Activated CD8-positive, alpha-beta memory T cell treated with anti-CD3 and anti-CD28 coated beads for 24 hours (primary cell): ENCODE data around the gene ARMC9.
A peak's percentile ranks its signal among the peaks of the same experiment; 100 is the strongest.
"Not testable (repeated sequence)": the region's sequence is repeated elsewhere in the genome, so short reads cannot be mapped to it uniquely, and the experiment has no call there.

ENCODE experiments used
- DNase-seq: peaks from one replicate; pipeline ENCODE4 v3.0.0-alpha.2; 2020

Gene ARMC9

DNA sequence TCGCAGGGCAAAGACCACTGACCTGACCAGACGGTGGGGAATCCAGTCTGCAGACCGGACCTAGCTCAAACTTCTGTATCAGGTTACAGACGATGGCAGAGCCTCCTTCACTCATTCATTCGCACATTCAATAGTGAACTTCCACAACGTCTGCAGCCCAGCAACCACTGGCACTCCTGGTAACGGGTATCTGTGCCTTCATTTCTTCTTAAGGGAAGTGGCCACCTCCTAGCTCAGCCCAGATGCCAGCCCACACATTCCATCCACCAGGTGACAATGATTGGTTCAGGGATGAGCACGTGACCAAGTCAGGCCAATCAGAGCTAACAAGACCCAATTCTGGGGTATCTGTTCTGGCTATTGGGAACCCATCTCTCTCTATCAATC, 15.9 kb upstream of the ARMC9 start:
- peak; percentile 44 for DNase-seq

DNA sequence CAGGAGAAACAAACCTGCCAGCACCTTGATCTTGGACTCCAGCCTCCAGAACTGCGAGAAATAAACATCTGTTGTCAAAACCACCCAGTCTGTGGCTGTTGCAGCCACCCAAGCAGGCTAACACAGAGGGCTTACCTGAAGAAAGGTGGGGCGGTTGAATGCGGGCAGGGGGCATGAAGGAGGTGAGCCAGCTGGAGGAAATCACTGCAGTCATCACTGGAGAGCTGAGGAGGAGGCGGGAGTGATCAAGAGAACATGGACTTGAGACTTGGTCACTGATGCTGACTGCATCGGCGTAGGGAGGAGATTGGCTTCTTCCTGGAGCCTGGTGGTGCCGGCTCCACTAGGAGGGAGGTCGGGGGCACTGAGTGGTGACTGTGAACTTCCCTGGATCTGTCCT, 14.6 kb upstream of the ARMC9 start:
- DNase-seq, result peak; percentile 47

- DNase-seq, result peak; percentile 26
These were observed 14.1 kb upstream of the ARMC9 start for GRCh38 chr2:231184319-231184718.

DNA sequence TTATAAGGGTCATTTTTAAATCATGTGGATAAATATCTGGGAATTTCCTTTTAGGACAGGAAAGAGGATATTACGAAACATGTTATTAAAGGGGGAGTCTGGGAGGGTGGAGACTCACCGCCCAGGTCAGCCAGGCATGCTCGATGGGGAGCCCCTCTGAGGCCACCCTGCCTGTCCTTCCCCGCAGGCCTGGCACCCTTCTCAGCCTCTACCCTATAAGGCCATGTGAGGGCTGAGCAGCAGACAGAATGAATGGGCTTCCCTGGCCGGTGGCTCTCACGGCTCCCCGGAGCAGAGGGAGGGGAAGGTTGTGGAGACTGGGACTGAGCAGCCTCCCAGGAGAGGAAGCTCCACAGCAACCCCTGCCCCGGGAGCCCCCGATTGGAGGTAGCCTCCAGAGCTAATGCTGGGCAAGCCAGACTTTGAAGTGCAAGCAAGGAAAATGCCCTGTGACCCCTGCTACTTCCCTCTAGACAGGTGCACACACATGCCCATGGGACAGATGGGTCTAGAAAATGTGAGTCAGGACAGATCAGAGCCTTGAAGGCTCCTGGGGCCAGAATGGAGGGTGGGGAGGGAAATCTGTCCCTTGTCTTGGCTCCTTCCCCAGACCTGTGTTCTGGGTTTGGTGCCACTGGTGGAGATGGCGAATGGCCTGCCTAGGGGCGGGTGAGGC, 13.2 kb upstream of the ARMC9 start:
- peak; percentile 50 for DNase-seq

GRCh38 chr2:231185886-231186285, 12.5 kb upstream of the ARMC9 start:
- no peak for DNase-seq

DNA sequence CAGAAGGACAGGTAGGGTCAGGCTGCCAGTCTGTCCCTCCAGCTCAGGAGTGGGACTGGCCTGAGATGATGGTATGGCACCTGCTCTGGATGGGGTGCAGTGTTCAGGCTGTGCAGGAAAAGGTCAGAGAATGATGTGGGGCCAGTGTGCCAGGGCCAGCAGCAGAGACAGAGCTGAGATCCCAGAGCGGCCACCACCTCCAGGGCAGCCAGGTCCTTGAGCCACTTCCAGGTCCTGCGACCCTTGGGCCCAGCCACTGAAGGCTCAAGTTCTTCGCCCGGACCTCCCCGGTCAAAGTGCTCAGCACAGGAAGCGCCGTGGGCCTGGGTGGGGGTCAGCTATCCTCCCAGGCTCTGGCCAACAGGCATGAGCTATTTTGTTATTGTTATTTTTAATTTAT, 12.1 kb upstream of the ARMC9 start:
- no peak for DNase-seq

DNA sequence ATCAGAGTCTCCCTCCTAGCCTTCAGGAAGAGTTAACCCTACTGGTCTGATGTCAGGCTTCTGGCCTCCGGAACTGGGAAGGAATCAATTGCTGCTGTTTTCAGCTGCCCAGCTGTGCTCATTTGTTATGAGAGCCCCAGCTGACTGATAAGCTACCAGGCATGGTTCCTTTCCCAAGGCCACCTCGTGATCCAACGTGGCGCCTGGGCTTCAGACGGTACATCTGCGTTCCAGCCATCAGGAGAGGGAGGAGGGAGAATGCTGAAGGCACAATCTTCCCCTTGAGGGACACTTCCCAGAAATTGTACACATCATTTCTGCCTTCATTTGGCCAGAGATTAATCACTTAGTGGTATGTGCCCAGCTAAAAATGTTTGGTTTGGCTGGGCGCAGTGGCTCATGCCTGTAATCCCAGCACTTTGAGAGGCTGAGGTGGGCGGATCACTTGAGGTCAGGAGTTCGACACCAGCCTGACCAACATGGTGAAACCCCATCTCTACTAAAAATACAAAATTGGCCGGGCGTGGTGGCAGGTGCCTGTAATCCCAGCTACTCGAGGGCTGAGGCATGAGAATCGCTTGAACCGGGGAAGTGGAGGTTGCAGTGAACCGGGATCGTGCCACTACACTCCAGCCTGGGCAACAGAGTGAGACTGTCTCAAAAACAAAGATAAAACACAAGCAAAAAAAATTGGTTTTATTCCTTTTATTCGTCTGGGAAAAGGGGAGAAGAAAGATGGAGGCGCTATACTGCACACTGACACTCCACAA, 10.5 kb upstream of the ARMC9 start:
- peak; percentile 21 for DNase-seq

GRCh38 chr2:231188506-231189170, 9.8 kb upstream of the ARMC9 start:
- peak; percentile 44 for DNase-seq

- no peak for DNase-seq
These were observed 9.3 kb upstream of the ARMC9 start for GRCh38 chr2:231189171-231189530.

- peak; percentile 51 for DNase-seq
These were observed 8.6 kb upstream of the ARMC9 start for GRCh38 chr2:231189571-231190495.

DNA sequence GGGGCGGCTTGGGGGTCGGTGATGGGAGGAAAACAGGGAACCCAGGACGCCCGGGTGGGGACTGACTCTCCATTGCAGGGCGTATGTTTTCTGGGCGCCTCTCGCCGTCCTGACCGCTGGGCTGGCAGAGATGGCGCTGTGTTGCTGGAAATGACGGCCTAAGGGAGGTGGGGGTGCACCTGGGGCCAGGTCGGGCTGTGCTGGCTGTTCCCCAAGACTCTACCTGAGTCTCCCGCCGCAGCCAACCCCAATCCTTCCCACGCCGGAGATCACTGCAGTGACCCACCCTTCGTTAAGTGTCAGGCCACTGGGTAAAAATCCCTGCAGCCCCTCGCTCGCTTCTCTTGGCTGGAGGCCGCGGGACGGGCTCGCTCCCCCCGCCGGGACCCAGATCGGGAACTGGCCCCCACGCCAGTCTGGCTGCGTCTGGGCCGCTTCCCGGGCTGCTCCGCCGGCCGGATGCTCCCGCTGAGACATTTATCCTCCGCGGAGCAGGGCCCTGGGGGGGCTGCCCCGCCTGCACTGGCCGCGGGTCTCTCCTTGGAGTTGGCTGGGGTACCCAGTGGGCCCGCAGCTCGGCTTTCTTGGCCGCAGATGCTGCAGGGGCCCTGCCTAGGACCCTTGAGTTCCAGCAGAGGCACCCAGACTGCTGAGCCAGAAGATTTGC, 7.8 kb upstream of the ARMC9 start:
- DNase-seq, result no peak

DNA sequence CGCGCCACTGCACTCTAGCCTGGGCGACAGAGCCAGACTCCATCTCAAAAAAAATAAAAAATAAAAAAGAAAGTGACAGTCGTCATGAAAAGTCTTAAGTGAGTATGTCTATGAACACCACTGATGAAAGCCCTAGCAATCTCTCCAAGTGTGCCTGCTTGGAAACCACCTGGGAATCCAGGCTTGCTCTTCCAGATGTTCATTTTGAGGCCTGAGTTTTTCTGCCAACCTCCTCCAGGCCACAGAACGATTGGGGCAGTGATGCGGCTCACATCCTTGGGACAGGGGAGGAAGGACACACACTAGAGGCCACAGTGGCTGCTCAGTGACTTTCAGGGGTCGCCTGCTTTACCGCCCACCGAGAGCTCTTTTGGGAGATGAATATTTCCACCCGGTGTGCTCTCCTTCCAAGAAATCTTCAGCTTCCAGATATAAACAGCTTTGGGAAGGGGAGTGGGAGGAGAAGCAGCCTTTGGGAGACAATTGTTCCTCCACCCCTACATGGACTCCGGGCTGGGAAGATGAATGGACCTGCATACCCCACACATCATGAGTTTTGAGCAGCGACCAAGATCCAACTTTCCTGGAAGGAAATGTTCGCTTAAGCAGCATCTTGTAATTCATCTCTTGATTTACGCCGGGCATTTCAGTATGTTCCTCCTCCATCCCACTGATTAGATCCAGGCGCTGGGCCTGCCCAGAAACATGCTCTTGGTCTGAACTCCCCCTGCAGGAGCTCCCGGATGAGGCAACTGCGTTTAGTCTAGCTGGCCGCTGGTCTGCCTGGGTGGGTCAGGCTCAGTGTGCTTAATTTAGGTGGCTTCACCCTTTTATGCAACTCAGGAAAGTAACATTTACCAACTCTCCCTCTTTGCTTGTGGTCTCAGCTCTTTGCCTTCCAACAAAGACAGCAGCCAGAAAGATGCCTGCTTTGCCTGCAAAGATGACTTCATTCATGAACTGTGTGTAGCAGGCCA, 6.2 kb upstream of the ARMC9 start:
- no peak for DNase-seq

DNA sequence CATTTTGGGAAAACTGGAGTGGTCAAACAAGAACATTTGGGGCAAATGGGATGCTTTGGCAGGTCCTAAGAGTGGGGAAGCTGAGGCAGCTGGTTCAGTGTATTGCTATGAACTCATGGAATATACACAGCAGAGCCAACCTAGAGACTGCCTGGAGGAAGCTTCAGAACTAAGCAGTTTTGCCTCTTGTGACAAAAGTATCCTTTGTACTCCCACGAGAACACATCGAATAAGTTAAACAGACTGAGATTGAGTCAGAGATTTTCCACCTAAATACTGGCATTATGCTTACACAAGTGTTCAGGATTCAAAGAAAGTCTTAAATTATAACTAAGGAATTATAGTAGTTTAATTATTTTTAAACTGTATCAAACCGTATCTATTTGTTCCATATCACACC, 5.2 kb upstream of the ARMC9 start:
- no peak for DNase-seq

GRCh38 chr2:231196592-231196991, 1.8 kb upstream of the ARMC9 start:
- DNase-seq, result no peak

DNA sequence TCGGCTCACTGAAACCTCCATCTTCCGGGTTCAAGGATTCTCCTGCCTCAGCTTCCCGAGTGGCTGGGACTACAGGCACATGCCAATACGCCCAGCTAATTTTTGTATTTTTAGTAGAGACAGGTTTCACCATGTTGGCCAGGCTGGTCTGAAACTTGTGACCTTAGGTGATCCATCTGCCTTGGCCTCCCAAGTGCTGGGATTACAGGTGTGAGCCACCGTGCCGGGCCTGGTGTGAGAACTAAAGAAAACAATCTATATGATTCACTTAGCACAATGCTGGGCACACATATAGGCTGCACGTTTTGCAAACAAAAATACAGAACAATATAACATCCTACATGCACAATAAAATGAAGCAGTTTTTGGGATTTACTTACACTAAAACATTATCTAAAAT, 1.2 kb upstream of the ARMC9 start:
- not testable (repeated sequence) for DNase-seq

DNA sequence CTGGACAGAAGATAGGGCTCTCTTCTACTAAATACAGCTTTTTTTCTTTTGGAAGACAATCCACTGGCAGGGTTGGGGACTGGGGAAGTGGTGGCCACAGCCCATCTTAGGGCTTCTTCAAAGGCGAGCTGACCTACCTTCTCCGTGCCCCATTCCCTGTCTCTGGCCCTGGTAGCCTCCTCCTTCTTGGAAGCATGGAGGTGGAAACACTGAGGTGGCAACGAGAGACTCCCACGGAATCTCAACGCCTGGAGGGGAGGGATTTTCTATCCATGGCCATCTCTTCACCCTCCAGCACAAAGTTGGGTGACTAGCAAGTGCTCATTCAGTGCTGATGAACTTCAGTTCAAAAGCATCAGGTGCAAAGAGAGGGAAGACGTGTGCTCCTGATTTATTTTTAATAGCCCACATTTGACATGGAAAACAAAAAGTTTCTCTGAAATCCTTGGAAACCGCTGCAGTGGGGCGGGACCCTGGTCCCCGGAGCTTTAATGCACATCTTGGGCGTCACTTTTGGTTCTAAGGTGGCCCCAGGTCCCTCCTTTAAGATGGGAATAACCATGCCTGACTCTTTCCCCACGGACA, 633 bp upstream of the ARMC9 start:
- DNase-seq, result no peak

GRCh38 chr2:231199219-231199618, 788 bp downstream of the ARMC9 start:
- no peak for DNase-seq

GRCh38 chr2:231200805-231201474, 2.5 kb downstream of the ARMC9 start:
- DNase-seq, result no peak

- no peak for DNase-seq
These were observed 3.0 kb downstream of the ARMC9 start for GRCh38 chr2:231201475-231201814.

- DNase-seq, result no peak
These were observed 4.7 kb downstream of the ARMC9 start for GRCh38 chr2:231203087-231203486.
